ENCODE measurements around the gene FAP.
A peak's percentile ranks its signal among the peaks of the same experiment; 100 is the strongest.

Gene FAP

GRCh38 chr2:162123806-162124758, 119.2 kb downstream of the FAP start:
- peak; percentile 86 for DNase-seq
